Loucy (cell line): ENCODE data around the gene FADS2.

ENCODE experiments used
- EZH2phosphoT487 ChIP-seq: fragments of 200-600 bp; IDR thresholded peaks from 2 replicates; pipeline ENCODE4 v1.6.1; 2018; ENCODE audit warnings: antibody characterized with exemption, mild to moderate bottlenecking, moderate library complexity, borderline replicate concordance
- TF ChIP-seq, protein P1 (sequence below): fragments of 200-600 bp; sonication (generic); conservative IDR thresholded peaks from 2 replicates; pipeline ENCODE4 v1.5.1; 2014; ENCODE audit warnings: mild to moderate bottlenecking, antibody characterized with exemption, low read length

DNA sequence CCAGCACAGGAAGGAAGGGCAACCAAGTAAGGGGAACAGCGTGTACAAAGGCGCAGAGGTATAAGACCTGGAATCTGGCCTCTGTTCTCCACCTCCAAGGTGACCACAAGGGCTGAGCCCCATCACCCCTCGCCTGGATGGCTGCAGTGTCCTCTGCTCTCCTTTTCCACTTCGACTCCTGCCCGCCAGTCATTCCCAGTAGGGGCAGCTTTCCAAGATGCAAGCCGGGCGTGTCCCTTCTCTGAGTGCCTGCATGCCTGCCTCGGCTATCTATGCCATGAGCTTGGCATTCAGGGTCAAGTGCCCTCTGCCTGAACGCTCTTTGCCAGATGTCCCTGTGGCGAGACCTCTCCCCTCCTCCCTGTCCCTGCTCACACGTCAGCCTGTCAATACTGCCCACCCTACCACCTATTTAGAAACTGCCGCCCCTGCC, 46.3 kb downstream of the FADS2 start:
- TF ChIP-seq, protein P1, sequence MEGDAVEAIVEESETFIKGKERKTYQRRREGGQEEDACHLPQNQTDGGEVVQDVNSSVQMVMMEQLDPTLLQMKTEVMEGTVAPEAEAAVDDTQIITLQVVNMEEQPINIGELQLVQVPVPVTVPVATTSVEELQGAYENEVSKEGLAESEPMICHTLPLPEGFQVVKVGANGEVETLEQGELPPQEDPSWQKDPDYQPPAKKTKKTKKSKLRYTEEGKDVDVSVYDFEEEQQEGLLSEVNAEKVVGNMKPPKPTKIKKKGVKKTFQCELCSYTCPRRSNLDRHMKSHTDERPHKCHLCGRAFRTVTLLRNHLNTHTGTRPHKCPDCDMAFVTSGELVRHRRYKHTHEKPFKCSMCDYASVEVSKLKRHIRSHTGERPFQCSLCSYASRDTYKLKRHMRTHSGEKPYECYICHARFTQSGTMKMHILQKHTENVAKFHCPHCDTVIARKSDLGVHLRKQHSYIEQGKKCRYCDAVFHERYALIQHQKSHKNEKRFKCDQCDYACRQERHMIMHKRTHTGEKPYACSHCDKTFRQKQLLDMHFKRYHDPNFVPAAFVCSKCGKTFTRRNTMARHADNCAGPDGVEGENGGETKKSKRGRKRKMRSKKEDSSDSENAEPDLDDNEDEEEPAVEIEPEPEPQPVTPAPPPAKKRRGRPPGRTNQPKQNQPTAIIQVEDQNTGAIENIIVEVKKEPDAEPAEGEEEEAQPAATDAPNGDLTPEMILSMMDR, result no peak
- TF ChIP-seq EZH2phosphoT487, result no peak
